Panc1 (cell line): ENCODE measurements around the gene LRFN2. TPM values are rescaled to one million over a fixed set of nuclear protein-coding genes. Genes with fewer than 3 reads are reported as not detected.

Experiments used
- ATAC-seq: fragments of 200-7000 bp; cut with Tn5 transposase; 2 replicates; pipeline ENCODE4 v1.9.1; 2020; ENCODE audit warnings: mild to moderate bottlenecking, moderate library complexity
- BruUV-seq: library from RNA; stranded (reverse); fragments of 400-500 nt; replicated peaks from 2 replicates; lab custom pipeline; 2021; lab: Mats Ljungman, UMichigan
- CTCF ChIA-PET: fragments of 300-600 bp; sonication (Branson Sonifier 250); formaldehyde crosslinking; loops from one replicate; lab custom pipeline; 2022; ENCODE audit warnings: antibody characterized with exemption; lab: Charles Lee
- POLR2A ChIA-PET: fragments of 300-600 bp; sonication (Branson Sonifier 250); formaldehyde crosslinking; loops from one replicate; lab custom pipeline; 2022; ENCODE audit warnings: antibody characterized with exemption; lab: Charles Lee
- DNase-seq: peaks from one replicate; pipeline ENCODE4 v3.0.0-alpha.2; 2010; ENCODE audit warnings: low read depth, low spot score
- H3K27ac ChIP-seq: 2 replicates; pipeline ENCODE4 v1.5.1; 2011; ENCODE audit warnings: mild to moderate bottlenecking, low read length, inconsistent platforms
- H3K27me3 ChIP-seq: fragments of 200-500 bp; sonication (Bioruptor generic); 2 replicates; pipeline ENCODE4 v1.6.0; 2014; ENCODE audit warnings: low read length, inconsistent platforms; ENCODE audit not compliant: control insufficient read depth, insufficient read depth
- H3K36me3 ChIP-seq: fragments of 200-500 bp; sonication (Bioruptor generic); 2 replicates; pipeline ENCODE4 v1.5.1; 2014; ENCODE audit warnings: inconsistent platforms, mild to moderate bottlenecking, low read length, moderate library complexity; ENCODE audit not compliant: control insufficient read depth, insufficient read depth
- H3K4me1 ChIP-seq: 2 replicates; pipeline ENCODE4 v1.5.1; 2011; ENCODE audit warnings: inconsistent platforms, mild to moderate bottlenecking, low read length, moderate library complexity; ENCODE audit not compliant: control insufficient read depth, insufficient read depth
- H3K4me3 ChIP-seq, 2 experiments: 2 replicates each; pipeline ENCODE4 v1.5.1; 2011 to 2012; ENCODE audit warnings: low read depth in 2 of 2, low read length in 2 of 2, mild to moderate bottlenecking in 2 of 2, inconsistent platforms in 1 of 2, moderate library complexity in 1 of 2
- H3K9me3 ChIP-seq: fragments of 200-500 bp; sonication (Bioruptor generic); 2 replicates; pipeline ENCODE4 v1.5.1; 2014; ENCODE audit warnings: low read depth, mild to moderate bottlenecking, inconsistent platforms, low read length, moderate library complexity; ENCODE audit not compliant: control insufficient read depth, insufficient read depth
- CTCF ChIP-seq: fragments of 450-650 bp; IDR thresholded peaks from 2 replicates; pipeline ENCODE4 v1.5.1; 2017; ENCODE audit warnings: mild to moderate bottlenecking
- POLR2AphosphoS5 ChIP-seq: IDR thresholded peaks from 2 replicates; pipeline ENCODE4 v1.6.1; 2012; ENCODE audit warnings: mild to moderate bottlenecking, low read depth, low read length, moderate library complexity
- REST ChIP-seq, 2 experiments: IDR thresholded peaks; 2 replicates each; pipeline ENCODE4 v1.6.1; 2011 to 2012; ENCODE audit warnings: low read depth in 2 of 2, control low read depth in 1 of 2, low read length in 1 of 2, mild to moderate bottlenecking in 1 of 2, moderate library complexity in 1 of 2; ENCODE audit not compliant: insufficient read depth in 1 of 2
- SIN3A ChIP-seq: IDR thresholded peaks from 2 replicates; pipeline ENCODE4 v1.6.1; 2012; ENCODE audit warnings: low read depth, mild to moderate bottlenecking, low read length, moderate library complexity, borderline replicate concordance; ENCODE audit not compliant: insufficient read depth
- TCF7L2 ChIP-seq: IDR thresholded peaks from 2 replicates; pipeline ENCODE4 v1.6.1; 2011; ENCODE audit warnings: mild to moderate bottlenecking, low read depth, low read length, inconsistent platforms
- in situ Hi-C: cut with HindIII; loops from 2 replicates; pipeline ENCODE4 v1.10.0; 2016; ENCODE audit warnings: low sequenced_read_pairs, low pct_unique_long_range_greater_than_20kb
- intact Hi-C: fragments of 100-400 bp; cut with micrococcal nuclease; formaldehyde crosslinking; loops from one replicate; pipeline ENCODE4 v1.10.0; 2022; ENCODE audit not compliant: unreplicated experiment
- total RNA-seq: library from RNA; stranded (reverse); gene quantifications from one replicate; pipeline ENCODE4 v1.2.1, GENCODE V29; 2021; ENCODE audit not compliant: unreplicated experiment

The LRFN2 gene
- total RNA-seq, 1 experiment from 2014 or later = 0.05 TPM

GRCh38 chr6:40431706-40432105, 155.5 kb downstream of the LRFN2 start:
- no TSS peak for BruUV-seq
- H3K27me3 ChIP-seq = no peaks in the 10 kb centered on the region; the same call in 1 of the 2 replicates

GRCh38 chr6:40427196-40427595, 160.0 kb downstream of the LRFN2 start:
- no peaks in the 10 kb centered on the region for H3K9me3 ChIP-seq
- H3K36me3 ChIP-seq = no peaks in the 10 kb centered on the region
- intact Hi-C loops (no loop called here), in situ Hi-C loops (no loop called here)
- BruUV-seq = no TSS peak
- no peaks in the 10 kb centered on the region for H3K4me1 ChIP-seq
- H3K4me3 ChIP-seq = no peak overlapping the region
- DNase-seq = no peak
- H3K27ac ChIP-seq = no peak overlapping the region
- TF ChIP-seq SIN3A (no peak), POLR2AphosphoS5 (no peak), REST (IDR thresholded peaks at IDR 0.05; ENCODE audit: insufficient read depth in 1 of 2, low read depth in 2 of 2, low read length in 1 of 2) (no peak), CTCF (no peak), TCF7L2 (no peak)
- ChIA-PET POLR2A (no interaction called here), CTCF (no interaction called here)
- no peaks in the 10 kb centered on the region for H3K27me3 ChIP-seq
- ATAC-seq = no peak

More at GRCh38 chr6:40431706-40432105, 155.5 kb downstream of the LRFN2 start:
- Histone ChIP-seq H3K4me3 (no peak overlapping the region), H3K9me3 (no peaks in the 10 kb centered on the region), H3K27ac (no peak overlapping the region), H3K4me1 (no peaks in the 10 kb centered on the region), H3K36me3 (no peaks in the 10 kb centered on the region)
- TF ChIP-seq REST (IDR thresholded peaks at IDR 0.05; ENCODE audit: insufficient read depth in 1 of 2, low read depth in 2 of 2, low read length in 1 of 2) (no peak), CTCF (no peak), POLR2AphosphoS5 (no peak), SIN3A (no peak), TCF7L2 (no peak)
- intact Hi-C loops = no loop called here
- DNase-seq (no peak), ATAC-seq (no peak)
- in situ Hi-C loops = no loop called here
- ChIA-PET CTCF (no interaction called here), POLR2A (interaction anchor here (0.6 kb wide), 1 partner anchor 577 kb away, joined by 4 read pairs; no protein-coding TSS in a partner anchor)
